Medulla oblongata (tissue), 1 donor: Measurements from ENCODE around the gene PMS1.
A peak's percentile ranks its signal among the peaks of the same experiment; 100 is the strongest.
"Not testable (repeated sequence)": the region's sequence is repeated elsewhere in the genome, so short reads cannot be mapped to it uniquely, and the experiment has no call there.

Experiments used
- DNase-seq: peaks from one replicate; pipeline ENCODE4 v3.0.0-alpha.2; 2015; ENCODE audit errors: extremely low spot score

Gene PMS1

GRCh38 chr2:189818249-189819038 lies 34.2 kb downstream of the PMS1 start:
- DNase-seq: no peak

- no peak for DNase-seq
Observed at GRCh38 chr2:189819297-189819704, 35.1 kb downstream of the PMS1 start.

- no peak for DNase-seq
Observed at GRCh38 chr2:189821953-189822748, 37.9 kb downstream of the PMS1 start.

- no peak for DNase-seq
Observed at GRCh38 chr2:189824694-189825396, 40.6 kb downstream of the PMS1 start.

- no peak for DNase-seq
Observed at GRCh38 chr2:189826039-189826438, 41.8 kb downstream of the PMS1 start.

GRCh38 chr2:189829102-189829833 lies 45.0 kb downstream of the PMS1 start:
- no peak for DNase-seq

GRCh38 chr2:189830510-189830909 lies 46.3 kb downstream of the PMS1 start:
- no peak for DNase-seq

- DNase-seq: no peak
Observed at GRCh38 chr2:189834059-189834458, 49.8 kb downstream of the PMS1 start.

GRCh38 chr2:189834642-189835041 lies 50.4 kb downstream of the PMS1 start:
- not testable (repeated sequence) for DNase-seq

- no peak for DNase-seq
Observed at GRCh38 chr2:189835855-189836558, 51.8 kb downstream of the PMS1 start.

- no peak for DNase-seq
Observed at GRCh38 chr2:189836644-189837043, 52.4 kb downstream of the PMS1 start.

GRCh38 chr2:189837326-189837725 lies 53.1 kb downstream of the PMS1 start:
- DNase-seq: no peak

- DNase-seq: no peak
Observed at GRCh38 chr2:189841019-189841418, 56.8 kb downstream of the PMS1 start.

GRCh38 chr2:189848276-189848675 lies 64.0 kb downstream of the PMS1 start:
- DNase-seq: no peak

- DNase-seq: peak; percentile 9
Observed at GRCh38 chr2:189849550-189849949, 65.3 kb downstream of the PMS1 start.

- no peak for DNase-seq
Observed at GRCh38 chr2:189851174-189851826, 67.0 kb downstream of the PMS1 start.

- DNase-seq: no peak
Observed at GRCh38 chr2:189854187-189854586, 69.9 kb downstream of the PMS1 start.

- no peak for DNase-seq
Observed at GRCh38 chr2:189854940-189855339, 70.7 kb downstream of the PMS1 start.

GRCh38 chr2:189858291-189858690 lies 74.0 kb downstream of the PMS1 start:
- DNase-seq: no peak

- no peak for DNase-seq
Observed at GRCh38 chr2:189860161-189860560, 75.9 kb downstream of the PMS1 start.

GRCh38 chr2:189862751-189863150 lies 78.5 kb downstream of the PMS1 start:
- no peak for DNase-seq
